Measurements from ENCODE around the gene TMEM101.

DNA sequence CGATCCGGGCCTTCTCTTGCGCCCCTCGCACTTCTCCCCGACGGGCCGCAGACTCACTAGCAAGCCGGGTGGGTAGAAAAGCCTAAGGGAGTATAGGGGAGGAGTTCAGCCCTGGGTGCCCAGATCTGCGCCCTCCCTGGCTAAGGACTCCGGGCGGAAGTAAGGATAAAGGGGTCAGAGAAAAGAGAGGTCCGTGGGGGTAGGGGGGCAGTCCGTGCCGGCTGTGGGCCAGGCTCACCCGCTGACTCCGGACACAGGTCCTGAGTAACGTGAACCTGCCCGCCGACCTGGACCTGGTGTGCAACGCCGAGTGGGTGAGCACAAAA is 8.5 kb downstream of the TMEM101 start:
- no peak for TF ChIP-seq CTCF (IDR thresholded peaks at IDR 0.05; ENCODE audit: extremely low read depth in 1 of 2, insufficient read depth in 1 of 2, low read depth in 1 of 2, low read length in 2 of 2)
- TF ChIP-seq POLR2A (IDR thresholded peaks at IDR 0.05; ENCODE audit: low read depth, low read length), result no peak
- no peak for TF ChIP-seq MYC (IDR thresholded peaks at IDR 0.05; ENCODE audit: low read depth, low read length)
- TF ChIP-seq EZH2 (IDR thresholded peaks at IDR 0.05; ENCODE audit: borderline replicate concordance, low read depth, low read length, severe bottlenecking), result no peak
- TF ChIP-seq POLR2AphosphoS5 (IDR thresholded peaks at IDR 0.05; ENCODE audit: insufficient read depth, low read depth, low read length), result no peak
- no peak for TF ChIP-seq MAX (IDR thresholded peaks at IDR 0.05; ENCODE audit: insufficient read depth, insufficient read length)

Data from endothelial cell of umbilical vein (primary cell).